ENCODE data around the gene ARPC1B. TPM values are rescaled to one million over a fixed set of nuclear protein-coding genes. Genes with fewer than 3 reads are reported as not detected.

The ARPC1B gene
- total RNA-seq, 2 donors from 2014 or later = 60.0 to 131 TPM

GRCh38 chr7:99387912-99388311 is 13.4 kb downstream of the ARPC1B start:
- 90 to 95% methylated on average over 19 to 20 of the region's 20 CpGs for WGBS, 2 donors
- peaks cover 0 to 2% of the 10 kb centered on the region in 2 donors for H3K36me3 ChIP-seq (replicated peaks in 1 of 2; ENCODE audit: insufficient read depth in 1 of 2, low read depth in 2 of 2)

GRCh38 chr7:99389772-99390171 is 15.2 kb downstream of the ARPC1B start:
- H3K4me3 ChIP-seq = no peak overlapping the region
- H3K36me3 ChIP-seq (replicated peaks in 1 of 2; ENCODE audit: insufficient read depth in 1 of 2, low read depth in 2 of 2) = peaks cover 0 to 2% of the 10 kb centered on the region in 2 donors
- 90 to 94% methylated on average over 11 to 13 of the region's 13 CpGs for WGBS, 2 donors
- ATAC-seq (no peak), DNase-seq (no peak)
- no peaks in the 10 kb centered on the region for H3K27me3 ChIP-seq
- TF ChIP-seq POLR2A (IDR thresholded peaks at IDR 0.05) = no peak
- no peak overlapping the region for H3K27ac ChIP-seq
- H3K4me1 ChIP-seq = peaks cover 17% of the 10 kb centered on the region
- no peaks in the 10 kb centered on the region for H3K9me3 ChIP-seq
- intact Hi-C loops (cut with DNase I) = no loop called here

More at GRCh38 chr7:99387912-99388311, 13.4 kb downstream of the ARPC1B start:
- no peaks in the 10 kb centered on the region for H3K27me3 ChIP-seq
- H3K4me3 ChIP-seq = no peak overlapping the region
- TF ChIP-seq CTCF (IDR thresholded peaks at IDR 0.05) = no peak
- TF ChIP-seq POLR2A (IDR thresholded peaks at IDR 0.05) = no peak
- DNase-seq (no peak), ATAC-seq (no peak)
- intact Hi-C loops (cut with DNase I) = no loop called here
- H3K4me1 ChIP-seq = peaks cover 8% of the 10 kb centered on the region
- H3K27ac ChIP-seq = no peak overlapping the region
- H3K9me3 ChIP-seq = no peaks in the 10 kb centered on the region

DNA sequence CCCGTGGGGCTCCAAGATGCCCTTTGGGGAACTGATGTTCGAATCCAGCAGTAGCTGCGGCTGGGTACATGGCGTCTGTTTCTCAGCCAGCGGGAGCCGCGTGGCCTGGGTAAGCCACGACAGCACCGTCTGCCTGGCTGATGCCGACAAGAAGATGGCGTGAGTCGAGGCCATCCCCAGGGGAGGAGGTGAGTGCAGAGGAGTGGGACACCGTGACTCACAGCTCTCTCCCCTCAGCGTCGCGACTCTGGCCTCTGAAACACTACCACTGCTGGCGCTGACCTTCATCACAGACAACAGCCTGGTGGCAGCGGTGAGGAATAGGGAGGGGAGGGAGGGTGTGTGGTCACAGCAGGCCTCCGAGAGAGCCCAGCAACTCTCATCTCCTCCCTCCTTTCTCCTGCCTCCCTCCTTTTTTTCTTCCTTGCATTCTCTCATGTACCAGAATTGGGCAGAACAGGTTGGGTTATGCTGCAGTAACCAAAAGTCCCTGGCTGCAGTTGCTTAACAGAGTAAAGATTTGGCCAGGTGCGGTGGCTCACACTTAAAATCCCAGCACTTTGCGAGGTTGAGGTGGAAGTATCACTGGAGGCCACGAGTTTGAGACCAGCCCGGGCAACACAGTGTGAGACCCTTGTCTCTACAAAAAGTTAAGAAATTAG is 16.5 kb downstream of the ARPC1B start:
- H3K27ac ChIP-seq = no peak overlapping the region
- intact Hi-C loops (cut with DNase I) = no loop called here
- no peak overlapping the region for H3K4me3 ChIP-seq
- no peak for ATAC-seq
- peaks cover 0 to 4% of the 10 kb centered on the region in 2 donors for H3K36me3 ChIP-seq (replicated peaks in 1 of 2; ENCODE audit: insufficient read depth in 1 of 2, low read depth in 2 of 2)
- WGBS, 2 donors = 93 to 95% methylated on average over 22 to 23 of the region's 23 CpGs
- no peak for DNase-seq
- H3K27me3 ChIP-seq = no peaks in the 10 kb centered on the region
- H3K9me3 ChIP-seq = no peaks in the 10 kb centered on the region
- TF ChIP-seq CTCF (IDR thresholded peaks at IDR 0.05) = no peak
- no peak for TF ChIP-seq POLR2A (IDR thresholded peaks at IDR 0.05)
- H3K4me1 ChIP-seq = peaks cover 17% of the 10 kb centered on the region

DNA sequence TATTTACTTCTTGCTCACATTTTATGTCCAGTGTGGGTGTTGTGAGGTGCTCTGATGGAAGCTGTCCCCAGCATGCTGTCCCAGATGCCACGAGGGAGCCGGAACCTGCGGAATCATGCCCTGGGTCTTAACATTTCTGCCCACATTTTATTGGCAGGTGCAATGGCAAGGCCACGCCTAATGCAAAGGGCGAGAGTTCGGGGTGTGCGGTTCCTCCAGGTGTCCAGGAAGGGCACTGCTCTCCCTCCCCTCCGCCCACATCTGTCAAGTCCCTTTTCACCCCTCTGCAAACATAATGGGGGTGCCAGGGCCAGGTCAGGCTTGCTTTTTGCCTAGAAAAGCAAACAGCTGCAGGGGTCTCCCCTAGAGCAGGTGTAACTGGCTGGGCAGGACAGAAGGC is 17.5 kb downstream of the ARPC1B start:
- no peaks in the 10 kb centered on the region for H3K9me3 ChIP-seq
- no peaks in the 10 kb centered on the region for H3K27me3 ChIP-seq
- peaks cover 0 to 6% of the 10 kb centered on the region in 2 donors for H3K36me3 ChIP-seq (replicated peaks in 1 of 2; ENCODE audit: insufficient read depth in 1 of 2, low read depth in 2 of 2)
- H3K4me3 ChIP-seq = no peak overlapping the region
- no peak for DNase-seq
- 61 to 64% methylated on average over 5 to 8 of the region's 8 CpGs for WGBS, 2 donors
- H3K4me1 ChIP-seq = peaks cover 17% of the 10 kb centered on the region
- peak overlapping the region in 2 of 4 donors; percentile 83 to 84 for H3K27ac ChIP-seq
- ATAC-seq = no peak
- TF ChIP-seq POLR2A (IDR thresholded peaks at IDR 0.05) (no peak), CTCF (IDR thresholded peaks at IDR 0.05) (no peak)
- intact Hi-C loops (cut with DNase I) = no loop called here

DNA sequence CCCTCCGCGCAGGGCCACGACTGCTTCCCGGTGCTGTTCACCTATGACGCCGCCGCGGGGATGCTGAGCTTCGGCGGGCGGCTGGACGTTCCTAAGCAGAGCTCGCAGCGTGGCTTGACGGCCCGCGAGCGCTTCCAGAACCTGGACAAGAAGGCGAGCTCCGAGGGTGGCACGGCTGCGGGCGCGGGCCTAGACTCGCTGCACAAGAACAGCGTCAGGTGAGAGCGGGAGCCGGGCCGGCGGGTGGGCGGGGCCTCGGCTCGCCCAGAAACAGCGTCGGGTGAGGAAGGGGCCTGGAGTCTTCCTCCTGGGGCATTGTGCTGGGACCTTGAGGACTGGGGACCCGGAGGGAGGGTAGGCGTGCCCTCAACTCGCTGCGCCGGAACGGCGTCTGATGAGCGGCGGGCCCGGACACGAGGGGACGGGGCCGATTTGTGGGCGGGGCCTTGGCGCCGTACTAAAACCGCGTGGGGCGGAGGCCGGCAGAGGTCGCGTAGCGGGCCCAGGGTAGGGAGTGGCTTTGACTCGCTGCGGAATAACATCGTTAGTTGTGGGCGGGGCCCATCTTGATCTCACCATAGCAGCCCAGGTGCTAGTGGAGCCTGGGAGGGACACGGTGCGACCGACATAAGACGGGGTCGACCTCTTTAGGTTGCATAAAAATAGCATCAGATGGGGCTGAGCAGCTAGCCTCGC is 18.3 kb downstream of the ARPC1B start:
- H3K36me3 ChIP-seq (replicated peaks in 1 of 2; ENCODE audit: insufficient read depth in 1 of 2, low read depth in 2 of 2) = peaks cover 0 to 13% of the 10 kb centered on the region in 2 donors
- TF ChIP-seq CTCF (IDR thresholded peaks at IDR 0.05) (peak in 3 of 7 experiments; percentile 1 to 6 (median 5)), POLR2A (IDR thresholded peaks at IDR 0.05) (peak in 2 of 3 donors; percentile 59 to 63)
- H3K4me3 ChIP-seq = peak overlapping the region; percentile 30 to 31
- peak overlapping the region; percentile 41 to 84 (median 80) for H3K27ac ChIP-seq
- no peaks in the 10 kb centered on the region for H3K27me3 ChIP-seq
- 3 to 8% methylated on average over 17 to 68 of the region's 68 CpGs for WGBS, 2 donors
- H3K4me1 ChIP-seq = peaks cover 17% of the 10 kb centered on the region
- intact Hi-C loops (cut with DNase I) = no loop called here
- ATAC-seq (peak; percentile 92), DNase-seq (peak; percentile 87 to 92 (median 89))
- H3K9me3 ChIP-seq = no peaks in the 10 kb centered on the region

Data from body of pancreas (tissue), 4 donors.